A549 (cell line): ENCODE data around the gene RALGDS.

Experiments
- CTCF ChIP-seq: fragments of >200 bp; sonication (Bioruptor Twin); formaldehyde crosslinking; IDR thresholded peaks from 3 replicates; pipeline ENCODE4 v1.5.1; 2016
- EP300 ChIP-seq, 2 experiments: fragments of >200 bp; sonication (Bioruptor Twin); formaldehyde crosslinking; IDR thresholded peaks; 2 replicates in 1 of 2; 3 replicates in 1 of 2; pipeline ENCODE4 v1.6.1; 2016 to 2017
- HOXA7 ChIP-seq: fragments of 250-450 bp; sonication (Bioruptor Pico); IDR thresholded peaks from 2 replicates; pipeline ENCODE4 v1.5.0; 2020; ENCODE audit warnings: mild to moderate bottlenecking, moderate library complexity
- JUNB ChIP-seq: fragments of >200 bp; sonication (Bioruptor Twin); formaldehyde crosslinking; IDR thresholded peaks from 2 replicates; pipeline ENCODE4 v1.6.1; 2016
- KDM5A ChIP-seq: fragments of 200-600 bp; sonication (generic); IDR thresholded peaks from 2 replicates; pipeline ENCODE4 v1.6.1; 2016; ENCODE audit warnings: antibody characterized with exemption, mild to moderate bottlenecking
- POLR2A ChIP-seq: IDR thresholded peaks from 2 replicates; pipeline ENCODE4 v1.6.1; 2012; ENCODE audit warnings: mild to moderate bottlenecking, low read length
- POLR2AphosphoS2 ChIP-seq: conservative IDR thresholded peaks from 2 replicates; pipeline ENCODE4 v1.6.1; 2012; ENCODE audit warnings: low read length, improper control_type of control experiment, inconsistent platforms
- RCOR1 ChIP-seq: fragments of 150-350 bp; IDR thresholded peaks from 2 replicates; pipeline ENCODE4 v1.6.1; 2014; ENCODE audit warnings: antibody characterized with exemption, low read length, low read depth
- REST ChIP-seq: fragments of 200-600 bp; sonication (generic); IDR thresholded peaks from 2 replicates; pipeline ENCODE4 v1.6.1; 2016; ENCODE audit warnings: antibody characterized with exemption, mild to moderate bottlenecking, moderate library complexity
- SMC3 ChIP-seq: fragments of >200 bp; sonication (Bioruptor Twin); formaldehyde crosslinking; IDR thresholded peaks from 3 replicates; pipeline ENCODE4 v1.6.1; 2018; ENCODE audit warnings: inconsistent platforms
- TF ChIP-seq, protein P1 (sequence below): IDR thresholded peaks from 2 replicates; pipeline ENCODE4 v1.6.1; 2012
- TF ChIP-seq, protein P2 (sequence below): fragments of 450-650 bp; IDR thresholded peaks from 2 replicates; pipeline ENCODE4 v1.6.1; 2014; ENCODE audit warnings: antibody characterized with exemption

GRCh38 chr9:133140606-133141005 lies 19.6 kb upstream of the RALGDS start:
- no peak for TF ChIP-seq CTCF
- TF ChIP-seq POLR2AphosphoS2 = no peak
- no peak for TF ChIP-seq RCOR1
- no peak for TF ChIP-seq HOXA7 (CRISPR knock-in tag)
- TF ChIP-seq POLR2A = no peak
- TF ChIP-seq, protein P1, sequence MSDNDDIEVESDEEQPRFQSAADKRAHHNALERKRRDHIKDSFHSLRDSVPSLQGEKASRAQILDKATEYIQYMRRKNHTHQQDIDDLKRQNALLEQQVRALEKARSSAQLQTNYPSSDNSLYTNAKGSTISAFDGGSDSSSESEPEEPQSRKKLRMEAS = no peak
- TF ChIP-seq KDM5A = no peak
- no peak for TF ChIP-seq EP300 (IDR thresholded peaks at IDR 0.05)
- TF ChIP-seq SMC3 = no peak
- TF ChIP-seq REST = no peak
- TF ChIP-seq, protein P2, sequence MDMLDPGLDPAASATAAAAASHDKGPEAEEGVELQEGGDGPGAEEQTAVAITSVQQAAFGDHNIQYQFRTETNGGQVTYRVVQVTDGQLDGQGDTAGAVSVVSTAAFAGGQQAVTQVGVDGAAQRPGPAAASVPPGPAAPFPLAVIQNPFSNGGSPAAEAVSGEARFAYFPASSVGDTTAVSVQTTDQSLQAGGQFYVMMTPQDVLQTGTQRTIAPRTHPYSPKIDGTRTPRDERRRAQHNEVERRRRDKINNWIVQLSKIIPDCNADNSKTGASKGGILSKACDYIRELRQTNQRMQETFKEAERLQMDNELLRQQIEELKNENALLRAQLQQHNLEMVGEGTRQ = no peak
- no peak for TF ChIP-seq JUNB
